ENCODE results near the gene S100A2.
"Not testable (repeated sequence)": the region's sequence is repeated elsewhere in the genome, so short reads cannot be mapped to it uniquely, and the experiment has no call there.

The S100A2 gene

GRCh38 chr1:153597206-153597605, 31.6 kb upstream of the S100A2 start:
- TF ChIP-seq CTCF (conservative IDR thresholded peaks at IDR 0.05; ENCODE audit: control insufficient read depth, insufficient read depth, low read depth, low read length): no peak
- peak; percentile 94 for DNase-seq (ENCODE audit: low read depth)
- no peak overlapping the region for H3K4me3 ChIP-seq (ENCODE audit: control insufficient read depth, low read depth, low read length)

GRCh38 chr1:153592748-153593147, 27.1 kb upstream of the S100A2 start:
- no peak overlapping the region for H3K4me3 ChIP-seq (ENCODE audit: control insufficient read depth, low read depth, low read length)
- no peak for TF ChIP-seq CTCF (conservative IDR thresholded peaks at IDR 0.05; ENCODE audit: control insufficient read depth, insufficient read depth, low read depth, low read length)
- no peak for DNase-seq (ENCODE audit: low read depth)

GRCh38 chr1:153588482-153588881, 22.8 kb upstream of the S100A2 start:
- H3K4me3 ChIP-seq (ENCODE audit: control insufficient read depth, low read depth, low read length): no peak overlapping the region
- TF ChIP-seq CTCF (conservative IDR thresholded peaks at IDR 0.05; ENCODE audit: control insufficient read depth, insufficient read depth, low read depth, low read length): no peak
- no peak for DNase-seq (ENCODE audit: low read depth)

GRCh38 chr1:153588033-153588432, 22.4 kb upstream of the S100A2 start:
- DNase-seq (ENCODE audit: low read depth); H3K4me3 ChIP-seq (ENCODE audit: control insufficient read depth, low read depth, low read length): not testable (repeated sequence)

GRCh38 chr1:153587314-153587713, 21.7 kb upstream of the S100A2 start:
- TF ChIP-seq CTCF (conservative IDR thresholded peaks at IDR 0.05; ENCODE audit: control insufficient read depth, insufficient read depth, low read depth, low read length): no peak
- DNase-seq (ENCODE audit: low read depth): no peak
- no peak overlapping the region for H3K4me3 ChIP-seq (ENCODE audit: control insufficient read depth, low read depth, low read length)

- DNase-seq (ENCODE audit: low read depth): no peak
- no peak for TF ChIP-seq CTCF (conservative IDR thresholded peaks at IDR 0.05; ENCODE audit: control insufficient read depth, insufficient read depth, low read depth, low read length)
- no peak overlapping the region for H3K4me3 ChIP-seq (ENCODE audit: control insufficient read depth, low read depth, low read length)
Observed at GRCh38 chr1:153586347-153586746, 20.7 kb upstream of the S100A2 start.

DNA sequence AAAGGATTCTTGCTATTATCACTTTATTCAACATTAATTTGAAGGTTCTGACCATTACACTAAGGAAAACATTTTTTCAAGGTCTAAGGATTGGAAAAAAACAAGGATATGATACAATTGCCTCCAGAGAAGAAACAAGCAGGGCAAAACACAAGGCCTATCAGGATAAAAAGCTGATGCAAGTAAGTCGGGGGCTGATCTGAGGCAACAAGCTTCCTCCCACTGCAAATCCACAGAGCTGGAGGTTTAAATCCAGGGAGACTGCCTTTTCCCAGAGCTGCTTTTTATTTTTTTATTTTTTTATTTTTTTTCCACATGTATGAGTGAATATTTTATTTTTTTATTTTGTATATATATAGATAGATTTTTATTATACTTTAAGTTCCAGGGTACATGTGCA, 19.4 kb upstream of the S100A2 start:
- no peak overlapping the region for H3K4me3 ChIP-seq (ENCODE audit: control insufficient read depth, low read depth, low read length)
- no peak for TF ChIP-seq CTCF (conservative IDR thresholded peaks at IDR 0.05; ENCODE audit: control insufficient read depth, insufficient read depth, low read depth, low read length)
- no peak for DNase-seq (ENCODE audit: low read depth)
